ENCODE data around the gene VPS45.

GRCh38 chr1:150142083-150142482 is 74.5 kb downstream of the VPS45 start:
- TF ChIP-seq POLR2A (IDR thresholded peaks at IDR 0.05; ENCODE audit: low read depth, low read length) (no peak), POLR2AphosphoS5 (IDR thresholded peaks at IDR 0.05; ENCODE audit: low read depth, low read length) (no peak), SPI1 (IDR thresholded peaks at IDR 0.05; ENCODE audit: low read depth, low read length) (no peak)

Data from GM12891 (cell line).